Right renal pelvis (tissue), 4 donors: Measurements from ENCODE around the gene ARHGAP21. TPM values are rescaled to one million over a fixed set of nuclear protein-coding genes. Genes with fewer than 3 reads are reported as not detected.
A peak's percentile ranks its signal among the peaks of the same experiment; 100 is the strongest.

ENCODE experiments used
- DNase-seq, 4 donors: peaks; one replicate each; pipeline ENCODE4 v3.0.0-alpha.2; 2013; ENCODE audit warnings: low read depth in 4 of 4, low spot score in 3 of 4, missing footprints in 1 of 4
- polyA plus RNA-seq, 4 donors: library from polyadenylated mRNA; unstranded; fragments of 120-200 nt; gene quantifications; one replicate each; pipeline ENCODE4 v1.2.1, GENCODE V29; 2013; ENCODE audit not compliant: insufficient read length in 4 of 4

The ARHGAP21 gene
- polyA plus RNA-seq, 4 donors: 63.0 to 93.2 (median 71.6) TPM

GRCh38 chr10:24723386-24723787 is 300 bp downstream of the ARHGAP21 start:
- no peak for DNase-seq

- peak in 2 of 4 donors; percentile 29 to 40 for DNase-seq
These were observed 856 bp downstream of the ARHGAP21 start for GRCh38 chr10:24722676-24723385.

- DNase-seq: no peak
These were observed 1.5 kb downstream of the ARHGAP21 start for GRCh38 chr10:24722131-24722675.

- DNase-seq: no peak
These were observed 2.2 kb downstream of the ARHGAP21 start for GRCh38 chr10:24721229-24722106.

- DNase-seq: no peak
These were observed 3.6 kb downstream of the ARHGAP21 start for GRCh38 chr10:24720096-24720495.

GRCh38 chr10:24718031-24718855 is 5.4 kb downstream of the ARHGAP21 start:
- DNase-seq: no peak

GRCh38 chr10:24716295-24716694 is 7.4 kb downstream of the ARHGAP21 start:
- no peak for DNase-seq

GRCh38 chr10:24715246-24715769 is 8.4 kb downstream of the ARHGAP21 start:
- DNase-seq: no peak

- DNase-seq: no peak
These were observed 10.6 kb downstream of the ARHGAP21 start for GRCh38 chr10:24713086-24713485.

- no peak for DNase-seq
These were observed 12.2 kb downstream of the ARHGAP21 start for GRCh38 chr10:24711465-24711864.

GRCh38 chr10:24708081-24708480 is 15.6 kb downstream of the ARHGAP21 start:
- DNase-seq: no peak

GRCh38 chr10:24707445-24707844 is 16.2 kb downstream of the ARHGAP21 start:
- DNase-seq: no peak

GRCh38 chr10:24706479-24707118 is 17.1 kb downstream of the ARHGAP21 start:
- no peak for DNase-seq

GRCh38 chr10:24703700-24704099 is 20.0 kb downstream of the ARHGAP21 start:
- DNase-seq: no peak

GRCh38 chr10:24701447-24701846 is 22.2 kb downstream of the ARHGAP21 start:
- DNase-seq: no peak

GRCh38 chr10:24700948-24701347 is 22.7 kb downstream of the ARHGAP21 start:
- no peak for DNase-seq

GRCh38 chr10:24698270-24698669 is 25.4 kb downstream of the ARHGAP21 start:
- DNase-seq: no peak

GRCh38 chr10:24697080-24697479 is 26.6 kb downstream of the ARHGAP21 start:
- DNase-seq: no peak

GRCh38 chr10:24695452-24695851 is 28.2 kb downstream of the ARHGAP21 start:
- no peak for DNase-seq

GRCh38 chr10:24694086-24694485 is 29.6 kb downstream of the ARHGAP21 start:
- DNase-seq: no peak
